Kidney epithelial cell (primary cell): Measurements from ENCODE around the gene ZNF558. TPM values are rescaled to one million over a fixed set of nuclear protein-coding genes. Genes with fewer than 3 reads are reported as not detected.

ENCODE experiments used
- DNase-seq: peaks from one replicate; pipeline ENCODE4 v3.0.0-alpha.2; 2010; ENCODE audit warnings: low read depth
- H3K27me3 ChIP-seq: 2 replicates; pipeline ENCODE4 v1.6.0; 2011; ENCODE audit warnings: low read length; ENCODE audit not compliant: control insufficient read depth, insufficient read depth
- H3K36me3 ChIP-seq: 2 replicates; pipeline ENCODE4 v1.5.1; 2011; ENCODE audit warnings: low read length; ENCODE audit not compliant: control insufficient read depth, insufficient read depth
- H3K4me3 ChIP-seq: 2 replicates; pipeline ENCODE4 v1.5.1; 2011; ENCODE audit warnings: low read depth, mild to moderate bottlenecking, control low read depth, low read length
- CTCF ChIP-seq: IDR thresholded peaks from 2 replicates; pipeline ENCODE4 v1.5.1; 2011; ENCODE audit warnings: mild to moderate bottlenecking, moderate library complexity, low read length, control low read depth, inconsistent platforms; ENCODE audit not compliant: insufficient read depth, poor library complexity, severe bottlenecking
- total RNA-seq: library from RNA; depleted of rRNA; stranded (reverse); fragments of >200 nt; gene quantifications from 2 replicates; pipeline ENCODE4 v1.2.3, GENCODE V29; 2015

ZNF558 gene
- total RNA-seq, 1 donor from 2014 or later, result 30.3 TPM

GRCh38 chr19:8858260-8858659, 26.2 kb upstream of the ZNF558 start:
- Histone ChIP-seq H3K36me3 (no peaks in the 10 kb centered on the region), H3K27me3 (no peaks in the 10 kb centered on the region), H3K4me3 (no peak overlapping the region)
- DNase-seq, result no peak
- no peak for TF ChIP-seq CTCF

DNA sequence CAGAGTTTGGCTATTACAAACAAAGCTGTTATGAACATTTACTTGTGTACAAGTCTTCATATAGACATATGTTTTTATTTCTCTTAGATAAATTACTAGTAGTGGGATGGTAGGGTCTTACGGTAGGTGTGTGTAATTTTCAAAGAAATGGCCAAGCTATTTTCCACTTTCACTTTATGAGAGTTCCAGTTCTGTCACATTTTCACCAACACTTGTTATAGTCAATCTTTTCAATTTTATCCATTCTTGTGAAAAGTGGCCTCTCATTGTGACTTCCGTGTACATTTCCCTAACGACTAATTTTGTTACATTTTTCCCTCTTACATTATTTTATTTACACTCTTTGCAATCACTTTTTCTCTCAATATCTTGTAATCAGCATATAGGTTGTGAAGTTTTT, 18.4 kb upstream of the ZNF558 start:
- no peaks in the 10 kb centered on the region for H3K27me3 ChIP-seq
- DNase-seq, result no peak

DNA sequence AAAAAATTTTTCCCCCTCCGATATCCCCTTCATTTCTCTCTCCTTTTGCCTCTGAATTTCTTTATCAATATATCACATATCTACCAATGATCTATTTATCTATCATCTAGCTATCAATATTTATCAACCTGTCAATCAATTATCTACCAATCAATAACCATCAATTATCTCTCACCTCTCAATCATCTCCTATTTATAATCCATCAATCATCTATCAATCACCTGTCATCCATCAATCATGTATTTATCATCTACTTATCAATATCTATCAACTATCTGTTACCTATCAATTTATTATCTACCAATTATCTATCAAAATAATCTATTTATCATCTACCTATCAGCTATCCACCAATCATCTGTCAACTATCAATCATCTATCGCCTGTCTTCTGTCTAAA, 17.1 kb upstream of the ZNF558 start:
- TF ChIP-seq CTCF, result no peak
- no peaks in the 10 kb centered on the region for H3K36me3 ChIP-seq
- no peak overlapping the region for H3K4me3 ChIP-seq
- no peak for DNase-seq
- H3K27me3 ChIP-seq, result no peaks in the 10 kb centered on the region

More for the DNA sequence above, 18.4 kb upstream of the ZNF558 start:
- H3K4me3 ChIP-seq, result no peak overlapping the region
- no peaks in the 10 kb centered on the region for H3K36me3 ChIP-seq
- TF ChIP-seq CTCF, result no peak

GRCh38 chr19:8846819-8847218, 14.7 kb upstream of the ZNF558 start:
- no peak for DNase-seq
- TF ChIP-seq CTCF, result no peak
- Histone ChIP-seq H3K27me3 (no peaks in the 10 kb centered on the region), H3K36me3 (no peaks in the 10 kb centered on the region), H3K4me3 (no peak overlapping the region)

DNA sequence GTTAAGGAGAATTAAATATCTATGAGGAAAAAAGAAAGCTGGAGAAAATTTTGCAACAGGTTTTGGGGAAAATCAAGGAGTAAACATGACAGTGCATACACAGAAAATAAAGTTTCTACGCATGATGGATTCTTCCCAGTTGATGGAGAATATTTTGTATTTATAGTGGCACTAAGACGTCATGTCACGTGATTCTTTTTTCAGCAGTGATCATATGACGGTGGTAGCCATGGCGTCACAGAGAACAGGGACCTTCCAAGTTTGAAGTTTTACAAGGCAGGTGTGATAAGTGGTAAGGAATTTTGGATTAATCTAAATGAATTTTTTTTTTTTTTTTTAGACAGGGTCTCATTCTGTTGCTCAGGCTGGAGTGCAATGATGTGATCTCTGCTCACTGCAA, 8.6 kb upstream of the ZNF558 start:
- Histone ChIP-seq H3K4me3 (no peak overlapping the region), H3K27me3 (no peaks in the 10 kb centered on the region), H3K36me3 (no peaks in the 10 kb centered on the region)
- DNase-seq, result no peak
- no peak for TF ChIP-seq CTCF

GRCh38 chr19:8835877-8836276, 3.8 kb upstream of the ZNF558 start:
- no peaks in the 10 kb centered on the region for H3K27me3 ChIP-seq
- H3K36me3 ChIP-seq, result no peaks in the 10 kb centered on the region
- no peak overlapping the region for H3K4me3 ChIP-seq
- no peak for TF ChIP-seq CTCF
- no peak for DNase-seq
